HG02973 (cell line): ENCODE results near the gene CCRL2.
"Not testable (repeated sequence)": the region's sequence is repeated elsewhere in the genome, so short reads cannot be mapped to it uniquely, and the experiment has no call there.

Source experiments
- ATAC-seq: cut with Tn5 transposase; IDR thresholded peaks from one replicate; pipeline ENCODE4 v1.9.1; 2021; ENCODE audit warnings: moderate library complexity; ENCODE audit not compliant: unreplicated experiment

CCRL2 gene

DNA sequence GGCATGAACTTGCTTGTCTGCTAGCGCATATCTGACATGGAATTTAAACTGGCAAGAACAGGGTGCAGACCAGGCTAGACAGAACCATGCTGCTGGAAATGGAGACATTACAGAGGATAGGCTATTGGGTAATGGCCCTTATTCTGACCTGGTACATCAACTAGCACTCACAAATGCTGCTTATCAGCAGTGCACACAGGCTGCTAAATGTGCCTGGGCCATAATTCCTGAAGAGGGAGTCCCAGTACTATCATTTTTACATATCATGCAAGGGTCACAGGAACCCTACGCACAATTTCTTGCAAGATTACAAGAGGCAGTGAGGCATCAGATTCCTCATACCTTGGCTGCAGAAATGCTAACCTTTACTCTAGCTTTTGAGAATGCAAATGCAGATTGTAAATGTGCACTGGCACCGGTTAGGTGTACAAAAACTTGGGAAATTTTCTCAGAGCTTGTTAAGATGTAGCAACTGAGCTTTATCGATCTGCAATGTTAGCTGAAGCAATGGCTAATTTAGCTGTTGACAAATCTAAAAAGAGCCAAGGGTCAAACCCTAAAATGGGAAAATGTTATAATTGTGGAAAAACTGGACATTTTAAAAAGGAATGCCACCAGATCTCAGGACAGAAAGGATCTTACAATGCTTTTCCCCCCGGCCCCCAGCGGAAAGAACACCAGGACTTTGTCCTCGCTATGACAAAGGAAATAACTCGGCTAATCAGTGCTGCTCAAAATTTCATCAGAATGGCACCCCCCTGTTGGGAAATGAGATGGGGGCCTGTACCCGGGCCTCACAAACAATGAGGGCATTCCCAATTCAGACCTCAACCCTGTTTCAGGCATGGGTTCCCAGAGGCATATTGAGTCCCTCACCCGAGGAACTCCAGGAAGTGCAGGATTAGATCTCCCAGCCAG, 21.1 kb downstream of the CCRL2 start:
- no peak for ATAC-seq

DNA sequence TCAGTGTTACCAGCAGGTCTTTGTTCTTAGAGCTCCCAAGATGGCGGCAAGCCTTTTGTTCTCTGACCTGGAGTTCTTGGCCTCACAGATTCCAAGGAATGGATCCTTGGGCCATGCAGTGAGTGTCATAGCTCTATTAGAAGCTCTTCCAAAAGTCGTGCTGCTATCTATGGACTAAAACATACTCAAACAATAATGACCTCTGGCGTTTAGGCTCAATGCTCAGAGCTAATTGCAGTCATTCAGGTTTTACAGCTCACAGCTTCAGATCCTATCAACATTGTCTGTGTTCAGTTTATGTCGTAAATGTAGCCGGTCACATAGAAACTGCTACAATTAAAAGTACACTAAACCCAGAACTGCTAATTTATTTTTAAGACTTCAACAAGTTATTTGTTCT, 22.2 kb downstream of the CCRL2 start:
- no peak for ATAC-seq

DNA sequence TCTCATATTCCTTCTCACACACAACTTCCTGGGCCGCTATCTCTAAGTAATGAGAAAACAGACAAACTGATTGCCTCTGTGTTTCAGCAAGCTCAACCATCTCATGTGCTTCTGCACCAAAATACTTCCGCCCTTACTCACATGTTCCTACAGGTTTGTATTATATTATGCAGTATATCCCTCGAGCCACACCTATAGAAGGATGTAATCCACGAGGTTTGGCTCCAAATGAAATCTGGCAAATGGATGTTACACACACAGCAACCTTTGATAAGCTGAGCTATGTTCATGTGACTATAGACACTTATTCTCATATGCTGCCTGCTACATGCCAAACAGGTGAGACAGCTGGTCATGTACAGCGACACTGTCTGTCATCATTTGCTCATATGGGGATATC, 22.6 kb downstream of the CCRL2 start:
- ATAC-seq = no peak

DNA sequence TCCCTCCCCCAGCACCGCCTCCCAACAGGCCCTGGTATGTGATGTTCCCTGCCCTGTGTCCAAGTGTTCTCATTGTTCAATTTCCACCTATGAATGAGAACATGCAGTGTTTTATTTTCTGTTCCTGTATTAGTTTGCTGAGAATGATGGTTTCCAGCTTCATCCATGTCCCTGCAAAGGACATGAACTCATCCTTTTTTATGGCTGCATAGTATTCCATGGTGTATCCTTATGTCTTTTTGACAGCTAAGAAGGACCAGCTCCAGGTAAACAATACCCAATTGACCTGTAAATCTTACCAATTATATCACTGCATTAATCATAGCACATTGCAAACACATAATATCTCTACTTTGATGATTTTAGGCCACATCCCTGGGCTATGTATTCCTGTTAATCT, 23.8 kb downstream of the CCRL2 start:
- not testable (repeated sequence) for ATAC-seq

DNA sequence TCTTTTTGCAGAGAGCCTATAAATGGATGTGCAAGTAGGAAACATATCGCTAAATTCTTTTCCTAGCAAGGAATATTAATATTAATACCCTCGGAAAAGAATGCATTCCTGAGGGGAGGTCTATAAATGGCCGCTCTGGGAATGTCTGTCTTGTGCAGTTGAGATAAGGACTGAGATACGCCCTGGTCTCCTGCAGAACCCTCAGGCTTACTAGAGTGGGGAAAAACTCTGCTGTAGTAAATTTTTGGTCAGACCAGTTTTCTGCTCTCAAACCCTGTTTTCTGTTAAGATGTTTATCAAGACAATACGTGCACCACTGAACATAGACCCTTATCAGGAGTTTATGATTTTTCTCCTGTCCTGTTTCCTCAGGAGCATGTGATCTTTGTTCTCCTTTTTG, 24.8 kb downstream of the CCRL2 start:
- not testable (repeated sequence) for ATAC-seq

DNA sequence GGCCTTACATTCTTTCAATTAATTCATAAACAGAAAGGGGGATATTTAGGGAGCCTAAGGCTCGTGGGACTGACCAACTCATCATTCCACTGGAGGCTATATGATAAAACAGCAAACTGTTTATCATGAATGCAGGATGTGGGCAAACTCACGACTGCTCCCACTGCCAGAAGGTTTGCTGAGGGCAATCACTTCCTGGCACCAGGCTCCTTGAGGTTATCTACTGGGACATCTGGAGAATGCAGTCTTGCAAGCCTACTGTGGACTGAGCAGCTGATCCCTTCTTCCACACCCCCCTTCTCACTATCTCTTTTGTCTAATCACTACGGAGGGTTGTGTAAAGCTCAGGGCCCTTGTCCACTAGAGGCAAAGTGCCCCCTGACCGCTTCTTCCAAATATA, 26.1 kb downstream of the CCRL2 start:
- not testable (repeated sequence) for ATAC-seq

DNA sequence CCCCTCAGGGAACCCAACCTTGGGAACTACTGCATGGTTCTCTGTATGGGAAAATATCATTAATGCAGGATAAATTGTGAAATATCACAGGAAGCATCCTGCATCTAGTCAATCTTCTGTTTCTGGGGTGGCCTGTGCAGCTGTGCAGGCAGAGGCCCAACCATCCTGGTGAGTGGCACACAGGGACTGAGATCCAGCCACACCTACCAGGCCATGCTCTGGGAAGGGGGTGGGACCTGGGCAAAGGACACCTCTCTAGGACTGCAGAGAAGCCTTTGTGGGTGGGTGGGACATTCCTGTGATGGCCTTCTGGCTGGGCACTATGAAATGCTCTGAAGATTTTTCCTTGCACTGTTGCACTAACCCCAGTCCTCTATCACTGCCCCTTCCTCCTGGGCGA, 26.8 kb downstream of the CCRL2 start:
- ATAC-seq = no peak

DNA sequence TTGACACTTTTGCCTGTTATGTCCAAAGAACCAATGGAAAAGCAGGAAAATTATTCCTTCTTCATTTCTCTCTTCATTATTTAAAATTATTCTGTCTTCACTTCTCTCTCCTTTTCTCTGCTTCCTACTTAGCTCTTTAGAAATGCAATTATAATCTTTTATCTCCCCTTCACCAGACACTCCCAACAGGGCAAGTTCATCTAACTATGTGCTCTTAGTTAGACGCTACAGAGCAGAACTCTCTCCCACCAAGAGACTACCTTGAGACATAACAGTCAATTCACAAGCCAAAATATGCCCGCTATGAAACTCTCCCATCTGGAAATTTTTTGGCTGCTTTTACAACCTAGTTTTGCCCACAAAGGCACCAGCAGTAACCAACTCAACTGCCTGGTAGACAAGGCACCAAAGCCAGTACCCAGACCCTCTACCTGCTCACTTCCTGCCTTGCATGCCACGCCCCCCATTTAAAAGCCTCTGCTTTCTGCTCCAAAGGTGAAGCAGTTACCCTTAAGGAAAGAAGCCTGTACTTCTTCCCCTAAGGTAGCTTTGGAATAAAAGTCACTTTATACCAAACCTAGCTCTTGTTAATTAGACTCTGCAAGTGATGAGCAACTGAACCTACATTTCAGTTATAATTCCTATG, 28.1 kb downstream of the CCRL2 start:
- ATAC-seq = no peak

DNA sequence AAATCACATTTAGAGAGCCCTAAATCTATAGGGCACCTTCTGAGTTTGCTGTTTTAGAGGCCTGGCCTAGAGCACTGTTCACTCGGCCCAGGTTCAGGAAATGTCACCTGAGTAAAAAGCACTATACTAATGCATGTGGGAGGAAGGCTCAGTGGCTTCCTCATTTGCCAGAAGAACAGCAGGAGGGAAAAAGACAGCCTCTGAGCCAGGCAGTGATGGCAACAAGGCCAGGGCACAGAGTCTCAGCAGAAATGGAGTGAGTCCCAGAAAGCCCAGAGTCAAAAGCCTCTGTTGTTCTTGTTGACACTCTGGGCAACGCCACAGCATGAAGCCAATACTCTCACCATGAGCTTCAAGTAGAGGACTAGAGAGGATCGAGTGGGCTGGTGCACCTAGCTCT, 31.8 kb downstream of the CCRL2 start:
- no peak for ATAC-seq

DNA sequence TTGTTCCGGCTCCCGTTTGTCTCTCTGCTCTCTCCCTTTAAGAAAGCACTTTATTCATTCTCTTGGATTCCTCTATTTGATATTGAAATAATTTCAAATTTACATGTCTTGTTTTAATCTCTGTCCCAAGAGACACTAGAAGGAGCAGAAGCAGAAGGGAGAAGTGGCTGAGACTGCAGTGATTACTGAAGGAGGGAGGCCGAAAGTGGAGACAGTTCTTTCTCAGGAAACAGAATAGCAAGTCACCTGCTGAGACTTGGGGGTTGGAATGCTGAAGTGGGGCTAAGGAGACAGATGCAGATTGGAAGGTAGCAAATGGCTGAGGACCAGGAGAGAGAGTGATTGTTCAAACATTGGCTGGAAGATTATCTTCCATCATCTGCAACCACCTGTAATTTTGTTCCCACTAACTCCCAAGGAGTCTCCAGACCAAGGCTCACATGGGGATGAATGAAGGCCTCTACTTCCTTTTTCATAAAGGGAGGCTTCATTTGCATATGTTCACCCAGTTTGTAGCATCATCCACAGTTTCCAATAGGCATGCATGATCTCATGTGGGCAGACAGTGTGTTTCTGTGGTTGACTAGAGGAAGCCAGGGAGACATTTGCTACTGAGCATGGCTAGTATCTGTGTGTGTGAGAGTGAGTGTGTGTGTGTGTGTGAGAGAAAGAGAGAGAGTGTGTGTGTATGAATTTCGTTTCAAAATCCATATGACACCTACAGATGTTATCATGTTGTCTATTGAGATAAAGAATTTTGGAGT, 33.7 kb downstream of the CCRL2 start:
- peak; percentile 76 for ATAC-seq

DNA sequence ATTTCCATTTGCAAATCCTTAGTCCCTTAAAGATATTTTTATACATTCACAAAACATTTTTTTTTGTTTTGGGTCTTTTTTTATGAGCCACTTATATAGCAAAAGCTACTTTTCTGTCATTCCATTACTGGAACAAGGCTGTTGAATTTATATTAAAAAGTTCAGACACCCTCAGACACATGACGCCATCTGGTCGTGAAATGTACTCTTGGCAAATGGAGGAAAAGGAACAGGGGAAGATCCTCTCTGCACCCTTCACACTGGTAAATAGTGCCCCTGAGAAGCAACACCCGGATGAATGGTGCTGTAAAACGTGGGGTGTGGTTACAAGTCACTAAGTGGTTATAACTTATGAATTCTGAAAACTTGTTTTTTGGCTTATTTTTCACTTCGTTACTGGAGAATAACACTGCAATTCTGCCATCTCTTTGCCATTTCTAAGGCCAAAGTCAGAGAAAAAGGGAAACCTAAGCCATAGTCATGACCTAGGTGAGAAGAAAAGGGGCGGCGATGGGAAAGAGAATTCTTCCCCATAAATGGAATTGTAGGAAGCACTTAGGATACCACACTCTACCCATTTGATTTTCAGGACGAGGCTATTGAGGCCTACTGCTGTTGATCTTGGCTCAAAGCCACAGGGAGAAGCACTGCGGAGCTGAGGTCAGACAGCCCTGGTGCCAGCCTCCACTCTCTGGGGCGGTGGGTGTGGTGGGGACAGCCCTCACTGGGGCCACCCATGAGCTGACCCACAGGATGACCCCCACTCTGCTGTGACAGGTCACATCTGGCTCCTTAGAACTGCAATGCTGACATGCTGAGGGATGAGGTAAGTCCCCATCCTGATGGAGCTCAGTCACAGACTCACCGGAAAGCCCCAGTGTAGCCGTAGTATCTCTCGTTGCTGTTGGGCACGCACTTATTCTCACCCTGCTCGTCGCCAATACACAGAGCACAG, 35.8 kb downstream of the CCRL2 start:
- no peak for ATAC-seq

DNA sequence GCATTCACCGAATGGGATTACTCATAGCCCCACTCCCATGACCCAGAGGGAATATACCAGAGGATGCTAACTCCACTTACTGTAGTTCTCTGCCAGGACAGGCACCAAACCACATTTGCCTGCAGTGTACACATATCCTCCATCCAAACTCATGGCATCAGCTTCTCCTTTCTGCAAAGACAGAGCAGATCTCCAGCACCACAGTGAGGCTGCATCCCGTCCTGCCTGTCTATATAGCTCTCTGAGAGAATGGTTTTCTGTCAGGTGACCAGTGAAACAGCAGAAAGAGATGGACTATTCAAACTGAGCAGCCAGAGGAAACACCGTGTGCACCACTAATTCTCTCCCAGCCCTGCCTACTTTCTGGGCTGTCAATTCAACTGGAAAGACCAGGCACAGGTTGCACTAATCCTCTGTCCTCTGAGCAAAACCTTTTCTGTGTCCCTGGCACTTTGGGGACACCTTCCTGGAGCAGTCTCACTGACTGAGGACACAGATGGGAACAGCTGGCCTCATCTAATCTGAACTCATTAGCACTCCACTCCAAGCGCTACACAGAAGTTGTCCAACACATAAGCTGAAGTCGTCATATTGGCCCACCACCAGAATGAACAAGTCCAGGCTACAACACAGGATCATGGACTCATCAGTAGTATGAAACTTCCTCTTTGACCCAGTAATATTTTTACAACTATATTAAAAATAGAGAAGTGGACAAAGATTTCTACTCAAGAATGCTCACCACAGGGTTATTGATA, 40.3 kb downstream of the CCRL2 start:
- ATAC-seq = no peak

DNA sequence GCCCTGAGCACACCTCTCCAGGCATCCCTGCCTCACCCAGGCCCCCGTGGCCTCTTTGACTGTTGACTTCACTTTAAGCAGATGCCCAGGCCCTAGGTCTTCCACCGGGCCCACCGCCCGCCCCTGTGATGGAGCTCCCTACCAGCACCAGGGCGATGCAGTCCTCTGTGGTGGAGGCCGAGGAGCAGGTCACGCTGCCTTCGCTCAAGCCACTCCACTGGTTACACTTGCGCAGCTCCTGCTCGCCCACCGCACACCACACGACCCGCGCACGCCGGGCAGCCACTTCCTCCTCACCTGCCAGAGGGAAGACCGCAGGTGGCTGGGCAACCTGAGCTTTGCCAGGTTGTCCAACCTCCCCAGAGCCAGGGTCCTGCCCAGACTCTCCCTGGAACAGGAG, 41.7 kb downstream of the CCRL2 start:
- no peak for ATAC-seq

DNA sequence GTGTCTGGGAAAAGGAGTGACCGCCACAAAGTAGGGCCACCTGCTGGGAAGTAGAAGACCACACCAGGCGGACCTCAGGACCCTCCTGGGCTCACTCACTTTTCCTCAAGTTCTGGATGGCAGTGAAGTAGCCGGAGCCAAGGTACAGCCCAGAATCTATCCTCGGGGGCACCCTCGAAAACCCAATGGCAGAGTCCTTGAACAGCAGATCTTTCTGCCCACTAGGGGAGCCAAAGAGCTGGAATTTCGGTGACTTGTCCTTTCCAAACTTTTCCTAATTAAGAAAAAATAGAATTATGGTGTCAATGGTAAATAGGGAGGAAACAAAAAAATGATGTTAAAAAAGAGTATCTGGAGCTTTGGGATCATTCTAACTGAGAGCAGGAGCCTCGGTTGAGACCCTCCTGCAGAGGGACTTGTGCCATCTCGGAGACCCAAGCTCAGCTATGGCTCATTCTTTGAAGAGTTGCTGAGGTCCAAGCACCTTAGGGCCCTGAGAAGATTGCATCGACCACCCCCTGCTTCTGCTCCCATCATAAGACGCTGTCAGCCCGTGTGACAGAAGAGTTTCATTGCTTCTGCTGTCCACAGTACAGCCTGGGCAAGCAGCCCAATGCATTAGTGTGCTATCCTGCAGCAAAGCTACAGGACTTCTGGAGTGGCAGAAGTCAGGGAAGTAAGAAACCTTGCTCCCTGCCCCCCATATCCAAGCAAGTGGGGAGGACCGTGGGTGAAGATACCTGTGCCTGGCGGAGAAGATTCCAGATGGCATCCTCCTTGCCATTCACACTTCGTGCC, 42.9 kb downstream of the CCRL2 start:
- ATAC-seq = no peak

DNA sequence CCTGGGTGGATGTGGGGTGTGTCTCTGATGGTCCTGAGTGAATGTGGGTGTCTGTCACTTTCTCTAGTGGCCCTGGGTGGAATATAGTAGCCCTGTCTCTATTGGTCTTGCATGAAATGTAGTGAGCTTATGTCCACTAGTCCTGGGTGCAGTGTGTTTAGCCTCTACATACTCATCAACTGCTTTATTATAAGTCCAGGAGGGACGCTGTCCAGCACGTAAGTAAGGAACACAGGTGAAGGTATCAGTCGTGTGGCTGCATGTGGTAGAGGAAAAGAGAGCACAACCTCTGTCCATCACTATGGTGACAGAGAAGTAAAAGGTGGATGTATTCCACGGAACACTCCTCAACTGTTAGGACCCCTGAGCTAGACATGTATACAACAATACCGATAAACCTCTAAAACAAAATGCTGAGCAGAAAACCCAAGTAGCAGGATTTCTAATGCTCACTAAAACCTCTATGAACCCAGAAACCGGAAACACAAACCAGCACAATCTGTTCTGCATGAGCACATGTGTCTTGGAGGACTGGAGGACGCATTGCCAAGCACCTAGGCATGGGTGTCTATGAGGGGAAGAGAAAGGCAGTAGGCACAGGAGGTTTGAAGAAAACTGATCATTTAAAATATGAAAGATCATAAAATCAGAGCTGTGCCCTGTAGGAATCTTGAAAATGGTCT, 46.6 kb downstream of the CCRL2 start:
- no peak for ATAC-seq

DNA sequence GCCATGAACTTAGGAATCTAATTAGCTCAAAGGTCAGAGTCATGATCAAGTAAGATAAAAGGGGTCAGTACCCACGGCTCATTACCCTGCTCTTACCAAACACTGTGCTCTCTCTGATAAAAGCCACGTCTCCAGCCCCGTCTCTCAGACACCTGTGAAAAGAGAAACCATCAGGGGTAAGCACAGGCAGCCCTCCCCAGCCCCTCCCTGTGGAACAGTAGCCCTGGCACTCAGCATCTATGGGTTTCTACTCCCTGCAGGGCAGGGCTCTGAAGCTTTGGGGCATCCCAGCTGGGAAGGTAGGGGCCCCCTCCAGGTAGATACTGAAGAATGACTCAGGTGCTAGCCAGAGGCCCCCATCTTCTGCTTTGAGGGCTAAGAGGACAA, 47.1 kb downstream of the CCRL2 start:
- ATAC-seq = no peak

DNA sequence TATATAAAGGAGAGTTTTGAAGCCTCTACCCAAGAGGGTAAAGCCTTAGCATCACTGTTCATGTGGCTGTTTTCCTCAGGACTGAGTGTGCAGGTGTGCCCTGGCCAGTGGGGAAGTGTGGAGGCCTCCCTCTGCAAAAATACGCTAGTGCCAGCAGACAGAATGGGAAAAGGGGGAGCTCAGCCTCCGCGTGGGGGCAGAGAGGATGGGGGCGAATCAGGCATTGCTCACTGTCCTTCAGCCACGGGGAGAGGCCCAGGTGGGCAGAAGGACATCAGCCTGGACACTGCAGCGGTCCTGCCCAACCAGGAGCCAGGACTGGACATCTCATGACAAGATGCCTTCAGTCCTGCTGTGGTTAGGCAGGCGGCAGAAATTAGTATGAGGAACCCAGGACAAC, 47.5 kb downstream of the CCRL2 start:
- ATAC-seq = no peak
